MM.1S (cell line): ENCODE measurements around the gene WDR64.

Experiments
- DNase-seq: peaks from one replicate; pipeline ENCODE4 v3.0.0-alpha.2; 2015
- H2AFZ ChIP-seq: fragments of 300-600 bp; sonication (generic); 2 replicates; pipeline ENCODE4 v1.6.0; 2016; ENCODE audit warnings: antibody characterized with exemption, low read length
- H3F3A ChIP-seq: fragments of 300-600 bp; sonication (generic); 2 replicates; pipeline ENCODE4 v1.6.1; 2016; ENCODE audit warnings: mild to moderate bottlenecking, antibody characterized with exemption, low read length, moderate library complexity, mixed read lengths; ENCODE audit not compliant: insufficient read depth
- H3K27ac ChIP-seq: fragments of 300-600 bp; sonication (generic); 2 replicates; pipeline ENCODE4 v1.5.1; 2016; ENCODE audit warnings: mild to moderate bottlenecking, low read length
- H3K27me3 ChIP-seq: fragments of 300-600 bp; sonication (generic); replicated peaks from 2 replicates; pipeline ENCODE4 v1.6.0; 2016; ENCODE audit warnings: low read length; ENCODE audit not compliant: insufficient read depth
- H3K36me3 ChIP-seq: fragments of 300-600 bp; sonication (generic); replicated peaks from 2 replicates; pipeline ENCODE4 v1.6.1; 2016; ENCODE audit warnings: mild to moderate bottlenecking, low read length, mixed read lengths; ENCODE audit not compliant: insufficient read depth
- H3K4me1 ChIP-seq: fragments of 300-600 bp; sonication (generic); 2 replicates; pipeline ENCODE4 v1.6.1; 2016; ENCODE audit warnings: low read length, mixed read lengths
- H3K4me2 ChIP-seq: fragments of 300-600 bp; sonication (generic); 2 replicates; pipeline ENCODE4 v1.6.0; 2016; ENCODE audit warnings: low read depth, low read length
- H3K4me3 ChIP-seq: fragments of 300-600 bp; sonication (generic); 2 replicates; pipeline ENCODE4 v1.5.1; 2016; ENCODE audit warnings: low read length, mixed read lengths
- H3K79me2 ChIP-seq: fragments of 300-600 bp; sonication (generic); 2 replicates; pipeline ENCODE4 v1.6.1; 2016; ENCODE audit warnings: mixed run types, low read length, mixed read lengths
- H3K9ac ChIP-seq: fragments of 300-600 bp; sonication (generic); 2 replicates; pipeline ENCODE4 v1.6.1; 2016; ENCODE audit warnings: low read length, mixed read lengths
- H3K9me2 ChIP-seq: fragments of 300-600 bp; sonication (generic); replicated peaks from 2 replicates; pipeline ENCODE4 v1.6.1; 2016; ENCODE audit warnings: mild to moderate bottlenecking, low read length, mixed read lengths; ENCODE audit not compliant: insufficient read depth
- H3K9me3 ChIP-seq: fragments of 300-600 bp; sonication (generic); replicated peaks from 2 replicates; pipeline ENCODE4 v1.6.1; 2016; ENCODE audit warnings: mild to moderate bottlenecking, low read length, mixed read lengths; ENCODE audit not compliant: insufficient read depth
- H4K20me1 ChIP-seq: fragments of 300-600 bp; sonication (generic); 2 replicates; pipeline ENCODE4 v1.6.1; 2016; ENCODE audit warnings: mild to moderate bottlenecking, low read length, moderate library complexity, mixed read lengths; ENCODE audit not compliant: insufficient read depth
- EZH2 ChIP-seq: fragments of 300-600 bp; sonication (generic); optimal IDR thresholded peaks from 2 replicates; pipeline ENCODE3; 2017; ENCODE audit warnings: low read depth, mild to moderate bottlenecking, antibody characterized with exemption, low read length, mixed read lengths
- EZH2phosphoT487 ChIP-seq: fragments of 300-600 bp; sonication (generic); IDR thresholded peaks from 2 replicates; pipeline ENCODE4 v1.6.1; 2018; ENCODE audit warnings: antibody characterized with exemption, low read length
- TF ChIP-seq, protein P1 (sequence below): fragments of 300-600 bp; sonication (generic); IDR thresholded peaks from 2 replicates; pipeline ENCODE4 v1.5.1; 2016; ENCODE audit warnings: antibody characterized with exemption, low read length, mixed read lengths

The WDR64 gene

DNA sequence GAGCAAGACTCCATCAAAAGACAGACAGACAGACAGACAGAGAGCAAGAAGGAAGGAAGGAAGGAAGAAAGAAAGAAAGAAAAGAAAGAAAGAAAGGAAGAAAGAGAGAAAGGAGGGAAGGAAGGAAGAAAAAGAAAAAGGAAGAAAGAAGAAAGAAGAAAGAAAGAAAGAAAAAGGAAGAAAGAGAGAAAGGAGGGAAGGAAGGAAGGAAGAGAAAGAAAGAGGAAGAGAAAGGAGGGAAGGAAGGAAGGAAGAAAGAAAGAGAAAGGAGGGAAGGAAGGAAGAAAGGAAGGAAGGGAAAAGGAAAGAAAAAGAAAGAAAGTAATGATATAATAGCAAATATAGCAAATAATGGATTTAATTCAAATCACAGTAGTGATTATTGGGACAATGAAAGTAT is 44.6 kb upstream of the WDR64 start:
- Histone ChIP-seq H3K4me1 (no peaks in the 10 kb centered on the region), H3K4me3 (no peak overlapping the region), H3K9me3 (no peaks in the 10 kb centered on the region), H3K9me2 (no peaks in the 10 kb centered on the region), H2AFZ (no peak overlapping the region), H3K4me2 (no peak overlapping the region), H3K27ac (no peak overlapping the region), H3K27me3 (no peaks in the 10 kb centered on the region), H3K79me2 (no peaks in the 10 kb centered on the region), H4K20me1 (no peaks in the 10 kb centered on the region), H3K9ac (no peak overlapping the region), H3K36me3 (no peaks in the 10 kb centered on the region), H3F3A (no peaks in the 10 kb centered on the region)
- DNase-seq = no peak
- TF ChIP-seq EZH2phosphoT487 (no peak), EZH2 (no peak)
- TF ChIP-seq, protein P1, sequence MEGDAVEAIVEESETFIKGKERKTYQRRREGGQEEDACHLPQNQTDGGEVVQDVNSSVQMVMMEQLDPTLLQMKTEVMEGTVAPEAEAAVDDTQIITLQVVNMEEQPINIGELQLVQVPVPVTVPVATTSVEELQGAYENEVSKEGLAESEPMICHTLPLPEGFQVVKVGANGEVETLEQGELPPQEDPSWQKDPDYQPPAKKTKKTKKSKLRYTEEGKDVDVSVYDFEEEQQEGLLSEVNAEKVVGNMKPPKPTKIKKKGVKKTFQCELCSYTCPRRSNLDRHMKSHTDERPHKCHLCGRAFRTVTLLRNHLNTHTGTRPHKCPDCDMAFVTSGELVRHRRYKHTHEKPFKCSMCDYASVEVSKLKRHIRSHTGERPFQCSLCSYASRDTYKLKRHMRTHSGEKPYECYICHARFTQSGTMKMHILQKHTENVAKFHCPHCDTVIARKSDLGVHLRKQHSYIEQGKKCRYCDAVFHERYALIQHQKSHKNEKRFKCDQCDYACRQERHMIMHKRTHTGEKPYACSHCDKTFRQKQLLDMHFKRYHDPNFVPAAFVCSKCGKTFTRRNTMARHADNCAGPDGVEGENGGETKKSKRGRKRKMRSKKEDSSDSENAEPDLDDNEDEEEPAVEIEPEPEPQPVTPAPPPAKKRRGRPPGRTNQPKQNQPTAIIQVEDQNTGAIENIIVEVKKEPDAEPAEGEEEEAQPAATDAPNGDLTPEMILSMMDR = no peak

DNA sequence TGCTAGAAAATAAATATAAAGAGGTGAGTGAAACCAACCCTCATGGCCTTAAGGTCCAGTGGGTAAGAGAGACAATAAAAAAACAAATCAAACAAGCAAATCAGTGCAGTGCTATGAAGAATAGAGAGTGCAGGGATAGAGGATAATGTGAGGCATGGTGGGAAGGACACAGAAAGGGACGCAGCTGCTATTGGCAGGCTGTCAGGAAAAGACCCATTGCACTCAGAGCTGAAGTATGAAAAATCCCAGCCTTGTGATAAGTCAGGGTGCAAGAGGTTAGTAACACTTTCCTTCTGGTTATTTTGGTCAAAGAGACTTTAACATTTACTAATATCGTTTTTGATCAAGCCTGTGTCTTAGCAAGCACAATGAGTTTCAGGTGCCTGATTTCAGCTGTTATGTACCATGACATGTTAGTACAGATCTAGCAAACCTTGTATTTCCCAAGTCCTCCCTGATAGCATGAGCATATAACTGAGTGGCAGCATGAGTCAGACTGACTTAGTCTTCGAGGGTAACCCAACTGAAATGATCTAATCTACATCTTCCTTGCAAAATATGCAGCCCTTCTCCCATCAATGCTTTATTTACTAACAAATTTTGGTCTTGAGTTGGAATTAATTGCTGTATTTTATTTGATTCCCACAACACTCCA is 43.6 kb upstream of the WDR64 start:
- H4K20me1 ChIP-seq = no peaks in the 10 kb centered on the region
- no peak overlapping the region for H2AFZ ChIP-seq
- H3K27me3 ChIP-seq = no peaks in the 10 kb centered on the region
- H3F3A ChIP-seq = no peaks in the 10 kb centered on the region
- no peak overlapping the region for H3K4me2 ChIP-seq
- H3K4me1 ChIP-seq = no peaks in the 10 kb centered on the region
- H3K36me3 ChIP-seq = no peaks in the 10 kb centered on the region
- no peaks in the 10 kb centered on the region for H3K9me2 ChIP-seq
- no peak overlapping the region for H3K27ac ChIP-seq
- no peak overlapping the region for H3K4me3 ChIP-seq
- H3K79me2 ChIP-seq = no peaks in the 10 kb centered on the region
- TF ChIP-seq EZH2phosphoT487 = no peak
- TF ChIP-seq EZH2 = no peak
- TF ChIP-seq, protein P1 = no peak
- H3K9me3 ChIP-seq = no peaks in the 10 kb centered on the region
- no peak overlapping the region for H3K9ac ChIP-seq
- DNase-seq = no peak

DNA sequence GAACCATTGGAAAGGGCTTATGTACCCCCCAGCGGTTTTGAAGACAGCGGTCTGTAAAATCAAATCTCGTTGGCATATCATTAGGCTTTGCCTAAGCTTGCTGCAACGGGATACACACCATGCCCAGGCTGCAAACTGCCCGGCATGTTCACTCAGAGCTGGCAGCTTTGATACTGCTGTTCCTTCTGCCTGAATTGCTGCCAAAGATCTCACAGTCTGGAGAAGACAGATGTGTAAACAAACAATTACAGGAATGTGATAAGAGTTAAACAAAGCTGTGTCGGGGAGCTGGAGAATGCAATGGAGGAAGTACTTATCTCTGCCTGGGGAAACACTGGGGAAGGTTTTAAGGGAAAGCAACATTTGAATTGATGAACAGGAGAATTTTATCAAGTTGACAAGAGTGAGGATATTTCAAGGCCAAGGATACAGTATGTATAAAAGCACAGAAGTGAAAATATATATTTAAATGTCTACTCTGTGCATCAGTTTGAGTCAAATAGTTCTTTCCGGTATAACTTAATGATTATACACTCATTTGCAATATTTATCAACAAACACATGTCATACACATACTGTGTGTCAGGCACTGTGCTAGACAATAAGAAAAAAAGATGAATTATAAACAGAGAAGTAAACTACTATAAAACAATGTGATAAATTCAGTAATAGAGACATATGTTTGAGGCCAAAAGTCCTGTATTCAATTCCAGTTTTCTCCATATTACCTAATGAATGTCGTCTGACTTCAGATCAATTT is 41.8 kb upstream of the WDR64 start:
- no peaks in the 10 kb centered on the region for H3K27me3 ChIP-seq
- no peak overlapping the region for H3K9ac ChIP-seq
- no peaks in the 10 kb centered on the region for H3K36me3 ChIP-seq
- no peak overlapping the region for H3K27ac ChIP-seq
- H3K79me2 ChIP-seq = no peaks in the 10 kb centered on the region
- no peak overlapping the region for H2AFZ ChIP-seq
- H4K20me1 ChIP-seq = no peaks in the 10 kb centered on the region
- H3K4me2 ChIP-seq = no peak overlapping the region
- TF ChIP-seq EZH2phosphoT487 = no peak
- TF ChIP-seq, protein P1 = no peak
- no peak for TF ChIP-seq EZH2
- no peak for DNase-seq
- H3K9me2 ChIP-seq = no peaks in the 10 kb centered on the region
- H3F3A ChIP-seq = no peaks in the 10 kb centered on the region
- H3K9me3 ChIP-seq = no peaks in the 10 kb centered on the region
- H3K4me1 ChIP-seq = no peaks in the 10 kb centered on the region
- no peak overlapping the region for H3K4me3 ChIP-seq
